Caco-2 (cell line): ENCODE data around the gene NAPA. TPM values are rescaled to one million over a fixed set of nuclear protein-coding genes. Genes with fewer than 3 reads are reported as not detected.

ENCODE experiments used
- BruUV-seq: library from RNA; stranded (reverse); fragments of 400-500 nt; replicated peaks from 2 replicates; lab custom pipeline; 2021; lab: Mats Ljungman, UMichigan
- CTCF ChIA-PET: fragments of 300-600 bp; sonication (Branson Sonifier 250); formaldehyde crosslinking; loops from one replicate; lab custom pipeline; 2022; ENCODE audit warnings: antibody characterized with exemption; lab: Charles Lee
- POLR2A ChIA-PET: fragments of 300-600 bp; sonication (Branson Sonifier 250); formaldehyde crosslinking; loops from one replicate; lab custom pipeline; 2022; ENCODE audit warnings: antibody characterized with exemption; lab: Charles Lee
- DNase-seq, 2 experiments: peaks; one replicate each; pipeline versions ENCODE4 v3.0.0 to v3.0.0-alpha.2; 2020 to 2022
- H3K27me3 ChIP-seq: replicated peaks from 2 replicates; pipeline ENCODE4 v1.6.0; 2011; ENCODE audit warnings: low read length; ENCODE audit not compliant: control insufficient read depth, insufficient read depth
- H3K36me3 ChIP-seq: 2 replicates; pipeline ENCODE4 v1.5.1; 2011; ENCODE audit warnings: low read length; ENCODE audit not compliant: control insufficient read depth, insufficient read depth
- H3K4me1 ChIP-seq: fragments of 250-450 bp; sonication (Bioruptor Pico); 2 replicates; pipeline ENCODE4 v1.5.1; 2020; ENCODE audit warnings: mild to moderate bottlenecking
- H3K4me3 ChIP-seq: 2 replicates; pipeline ENCODE4 v1.5.1; 2011; ENCODE audit warnings: low read depth, mild to moderate bottlenecking, control low read depth, low read length
- H3K9me3 ChIP-seq: fragments of 250-450 bp; sonication (Bioruptor Pico); 2 replicates; pipeline ENCODE4 v1.5.1; 2020; ENCODE audit warnings: mild to moderate bottlenecking, moderate library complexity
- H3K27ac Mint-ChIP-seq: one replicate; pipeline ENCODE4 v1.8.0; 2022; ENCODE audit warnings: mixed read lengths; ENCODE audit not compliant: unreplicated experiment
- H3K27me3 Mint-ChIP-seq: one replicate; pipeline ENCODE4 v1.8.0; 2022; ENCODE audit warnings: mixed read lengths; ENCODE audit not compliant: insufficient read depth, unreplicated experiment
- H3K36me3 Mint-ChIP-seq: one replicate; pipeline ENCODE4 v1.8.0; 2022; ENCODE audit warnings: mild to moderate bottlenecking, mixed read lengths; ENCODE audit not compliant: insufficient read depth, unreplicated experiment
- H3K4me1 Mint-ChIP-seq: one replicate; pipeline ENCODE4 v1.8.0; 2022; ENCODE audit warnings: low read depth, mixed read lengths; ENCODE audit not compliant: unreplicated experiment
- H3K4me3 Mint-ChIP-seq: one replicate; pipeline ENCODE4 v1.8.0; 2022; ENCODE audit warnings: mild to moderate bottlenecking, moderate library complexity, mixed read lengths; ENCODE audit not compliant: unreplicated experiment
- H3K9me3 Mint-ChIP-seq: one replicate; pipeline ENCODE4 v1.8.0; 2022; ENCODE audit warnings: mixed read lengths; ENCODE audit not compliant: unreplicated experiment
- CTCF ChIP-seq, 2 experiments: fragments of 200-600 bp in 1 of 2; IDR thresholded peaks; 1 replicate in 1 of 2; 2 replicates in 1 of 2; pipeline versions ENCODE4 v1.5.1 to v1.8.0; 2011 to 2022; ENCODE audit warnings: antibody characterized with exemption in 1 of 2, control low read depth in 1 of 2, inconsistent platforms in 1 of 2, low read depth in 1 of 2, low read length in 1 of 2, mild to moderate bottlenecking in 1 of 2, moderate library complexity in 1 of 2; ENCODE audit not compliant: insufficient read depth in 1 of 2, severe bottlenecking in 1 of 2, unreplicated experiment in 1 of 2
- intact Hi-C: fragments of 100-400 bp; cut with micrococcal nuclease; formaldehyde crosslinking; loops from one replicate; pipeline ENCODE4 v1.10.0; 2022; ENCODE audit not compliant: unreplicated experiment
- total RNA-seq: library from RNA; stranded (reverse); gene quantifications from 2 replicates; pipeline ENCODE4 v1.2.3, GENCODE V29; 2022

NAPA gene
- total RNA-seq, 1 experiment from 2014 or later = 149 TPM

DNA sequence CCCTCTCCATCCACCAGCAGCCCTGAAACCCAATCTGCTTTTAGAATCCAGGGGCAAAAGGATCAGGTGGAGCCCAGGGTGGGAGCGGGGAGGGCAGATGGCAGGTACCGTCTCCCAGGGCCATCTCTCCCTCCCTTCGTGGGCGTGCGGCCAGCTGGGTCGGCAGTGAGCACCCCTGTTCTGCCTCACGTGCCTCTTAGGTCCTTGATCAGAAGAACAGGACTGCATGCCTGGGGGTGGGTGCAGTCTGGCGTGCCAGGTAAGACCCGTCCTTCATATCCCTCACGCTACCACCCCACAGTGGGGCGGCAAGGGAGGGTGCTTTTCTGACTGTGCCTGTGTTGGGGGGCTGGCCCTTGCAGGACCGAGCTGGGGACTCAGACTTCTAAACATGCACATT lies 45.1 kb downstream of the NAPA start:
- no peaks in the 10 kb centered on the region for H3K36me3 ChIP-seq
- H3K4me1 Mint-ChIP-seq = peaks cover 11% of the 10 kb centered on the region
- H3K4me3 Mint-ChIP-seq = no peak overlapping the region
- H3K9me3 Mint-ChIP-seq = no peaks in the 10 kb centered on the region
- H3K4me3 ChIP-seq = no peak overlapping the region
- BruUV-seq = no TSS peak
- H3K4me1 ChIP-seq = peaks cover 21% of the 10 kb centered on the region; the same call in 1 of the 2 replicates
- H3K9me3 ChIP-seq = no peaks in the 10 kb centered on the region
- no peak for TF ChIP-seq CTCF (IDR thresholded peaks at IDR 0.05; ENCODE audit: insufficient read depth in 1 of 2, low read depth in 1 of 2, low read length in 1 of 2, severe bottlenecking in 1 of 2, unreplicated experiment in 1 of 2)
- no peak for DNase-seq
- ChIA-PET CTCF (no interaction called here), POLR2A (no interaction called here)
- H3K27me3 ChIP-seq = no peaks in the 10 kb centered on the region
- no peak overlapping the region for H3K27ac Mint-ChIP-seq
- no peaks in the 10 kb centered on the region for H3K36me3 Mint-ChIP-seq
- intact Hi-C loops = no loop called here
- peaks cover 16% of the 10 kb centered on the region for H3K27me3 Mint-ChIP-seq

DNA sequence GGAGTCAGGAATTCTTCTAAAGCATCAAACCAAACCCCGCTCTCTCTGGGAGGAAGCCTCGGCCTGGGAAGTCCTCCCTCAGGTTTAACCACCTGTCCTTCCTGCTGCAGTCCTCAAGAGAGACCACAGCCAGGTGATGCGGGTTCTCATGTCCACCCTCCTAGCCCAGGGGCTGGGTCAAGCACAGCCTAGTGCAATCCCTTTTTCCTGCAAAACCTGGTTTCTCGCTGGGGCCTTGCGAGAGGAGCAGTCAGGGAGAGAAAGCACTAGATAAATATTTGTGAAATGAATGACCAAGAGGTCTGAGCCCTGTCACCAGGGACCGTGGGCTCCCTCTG lies 45.5 kb downstream of the NAPA start:
- TF ChIP-seq CTCF (IDR thresholded peaks at IDR 0.05; ENCODE audit: insufficient read depth in 1 of 2, low read depth in 1 of 2, low read length in 1 of 2, severe bottlenecking in 1 of 2, unreplicated experiment in 1 of 2) = no peak
- H3K4me3 Mint-ChIP-seq = no peak overlapping the region

GRCh38 chr19:47467914-47468313 lies 46.9 kb downstream of the NAPA start:
- Histone ChIP-seq H3K27me3 (no peaks in the 10 kb centered on the region), H3K9me3 (no peaks in the 10 kb centered on the region), H3K36me3 (no peaks in the 10 kb centered on the region), H3K4me1 (peaks cover 21% of the 10 kb centered on the region; the same call in 1 of the 2 replicates), H3K4me3 (no peak overlapping the region)
- no peak for TF ChIP-seq CTCF (IDR thresholded peaks at IDR 0.05; ENCODE audit: insufficient read depth in 1 of 2, low read depth in 1 of 2, low read length in 1 of 2, severe bottlenecking in 1 of 2, unreplicated experiment in 1 of 2)
- no peak overlapping the region for H3K4me3 Mint-ChIP-seq
- DNase-seq = no peak
- no peaks in the 10 kb centered on the region for H3K36me3 Mint-ChIP-seq
- peaks cover 16% of the 10 kb centered on the region for H3K27me3 Mint-ChIP-seq
- intact Hi-C loops = no loop called here
- BruUV-seq = no TSS peak
- CTCF ChIA-PET = no interaction called here
- POLR2A ChIA-PET = no interaction called here
- no peaks in the 10 kb centered on the region for H3K9me3 Mint-ChIP-seq
- H3K27ac Mint-ChIP-seq = no peak overlapping the region
- peaks cover 11% of the 10 kb centered on the region for H3K4me1 Mint-ChIP-seq

More for the DNA sequence above, 45.5 kb downstream of the NAPA start:
- Histone ChIP-seq H3K27me3 (no peaks in the 10 kb centered on the region), H3K4me3 (no peak overlapping the region), H3K9me3 (no peaks in the 10 kb centered on the region), H3K36me3 (no peaks in the 10 kb centered on the region), H3K4me1 (peaks cover 21% of the 10 kb centered on the region; the same call in 1 of the 2 replicates)
- no peak for DNase-seq
- POLR2A ChIA-PET = no interaction called here
- Mint-ChIP-seq H3K9me3 (no peaks in the 10 kb centered on the region), H3K36me3 (no peaks in the 10 kb centered on the region), H3K4me1 (peaks cover 11% of the 10 kb centered on the region), H3K27me3 (peaks cover 16% of the 10 kb centered on the region), H3K27ac (no peak overlapping the region)
- CTCF ChIA-PET = no interaction called here
- intact Hi-C loops = no loop called here
- BruUV-seq = no TSS peak
